Endothelial cell (in vitro differentiated cells): ENCODE measurements around the gene CRK. TPM values are rescaled to one million over a fixed set of nuclear protein-coding genes. Genes with fewer than 3 reads are reported as not detected.
"Not testable (repeated sequence)": the region's sequence is repeated elsewhere in the genome, so short reads cannot be mapped to it uniquely, and the experiment has no call there.

Source experiments
- DNase-seq: peaks from one replicate; pipeline ENCODE4 v3.0.0; 2021; ENCODE audit warnings: low spot score
- H3K27ac Mint-ChIP-seq: one replicate; pipeline ENCODE4 v1.8.0; 2021; ENCODE audit warnings: mixed read lengths, inconsistent platforms; ENCODE audit not compliant: unreplicated experiment
- H3K27me3 Mint-ChIP-seq: one replicate; pipeline ENCODE4 v1.8.0; 2021; ENCODE audit warnings: mild to moderate bottlenecking, moderate library complexity, mixed read lengths, inconsistent platforms; ENCODE audit not compliant: unreplicated experiment
- H3K36me3 Mint-ChIP-seq: one replicate; pipeline ENCODE4 v1.8.0; 2021; ENCODE audit warnings: mild to moderate bottlenecking, low read depth, mixed read lengths, inconsistent platforms; ENCODE audit not compliant: unreplicated experiment
- H3K4me1 Mint-ChIP-seq: one replicate; pipeline ENCODE4 v1.8.0; 2021; ENCODE audit warnings: mild to moderate bottlenecking, mixed read lengths, inconsistent platforms; ENCODE audit not compliant: unreplicated experiment
- H3K4me3 Mint-ChIP-seq: one replicate; pipeline ENCODE4 v1.8.0; 2021; ENCODE audit warnings: mild to moderate bottlenecking, mixed read lengths, inconsistent platforms; ENCODE audit not compliant: unreplicated experiment
- H3K9me3 Mint-ChIP-seq: one replicate; pipeline ENCODE4 v1.8.0; 2021; ENCODE audit warnings: mixed read lengths, inconsistent platforms; ENCODE audit not compliant: unreplicated experiment
- total RNA-seq: library from RNA; stranded (reverse); fragmentation: NEBNext Ultra II Directional; extraction: Animal tissue kit (Norgen Biotek cat#: 25700); gene quantifications from one replicate; pipeline ENCODE4 v1.2.1, GENCODE V29; 2021; ENCODE audit not compliant: unreplicated experiment
- TF ChIP-seq, protein P1 (sequence below): fragments of 200-600 bp; sonication (generic); IDR thresholded peaks from one replicate; pipeline ENCODE4 v1.5.0; 2021; ENCODE audit warnings: antibody characterized with exemption; ENCODE audit not compliant: unreplicated experiment

CRK gene
- total RNA-seq, 1 donor from 2014 or later, result 119 TPM

DNA sequence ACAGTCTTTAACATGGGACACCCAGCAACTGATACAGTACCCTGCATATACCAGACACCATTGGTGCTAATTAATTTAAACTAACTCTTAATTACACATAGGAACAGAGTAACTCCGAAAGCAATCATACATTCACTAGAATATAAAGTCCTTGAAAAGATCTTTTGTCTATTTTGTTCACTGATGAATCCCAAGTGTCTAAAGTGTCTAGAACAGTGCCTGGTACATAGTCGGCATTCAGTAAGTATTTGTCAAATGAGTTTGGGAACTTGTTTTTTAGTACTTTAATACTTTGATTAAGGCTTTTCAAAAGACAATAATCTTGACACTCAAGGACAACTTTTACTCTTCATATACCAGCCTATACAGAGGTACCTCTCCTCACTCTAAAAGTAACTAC is 69.8 kb downstream of the CRK start:
- no peak for DNase-seq
- Mint-ChIP-seq H3K27me3 (no peaks in the 10 kb centered on the region), H3K27ac (no peak overlapping the region), H3K4me1 (peaks cover 13% of the 10 kb centered on the region), H3K4me3 (no peak overlapping the region), H3K36me3 (no peaks in the 10 kb centered on the region), H3K9me3 (no peaks in the 10 kb centered on the region)
- TF ChIP-seq, protein P1, sequence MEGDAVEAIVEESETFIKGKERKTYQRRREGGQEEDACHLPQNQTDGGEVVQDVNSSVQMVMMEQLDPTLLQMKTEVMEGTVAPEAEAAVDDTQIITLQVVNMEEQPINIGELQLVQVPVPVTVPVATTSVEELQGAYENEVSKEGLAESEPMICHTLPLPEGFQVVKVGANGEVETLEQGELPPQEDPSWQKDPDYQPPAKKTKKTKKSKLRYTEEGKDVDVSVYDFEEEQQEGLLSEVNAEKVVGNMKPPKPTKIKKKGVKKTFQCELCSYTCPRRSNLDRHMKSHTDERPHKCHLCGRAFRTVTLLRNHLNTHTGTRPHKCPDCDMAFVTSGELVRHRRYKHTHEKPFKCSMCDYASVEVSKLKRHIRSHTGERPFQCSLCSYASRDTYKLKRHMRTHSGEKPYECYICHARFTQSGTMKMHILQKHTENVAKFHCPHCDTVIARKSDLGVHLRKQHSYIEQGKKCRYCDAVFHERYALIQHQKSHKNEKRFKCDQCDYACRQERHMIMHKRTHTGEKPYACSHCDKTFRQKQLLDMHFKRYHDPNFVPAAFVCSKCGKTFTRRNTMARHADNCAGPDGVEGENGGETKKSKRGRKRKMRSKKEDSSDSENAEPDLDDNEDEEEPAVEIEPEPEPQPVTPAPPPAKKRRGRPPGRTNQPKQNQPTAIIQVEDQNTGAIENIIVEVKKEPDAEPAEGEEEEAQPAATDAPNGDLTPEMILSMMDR, result no peak

DNA sequence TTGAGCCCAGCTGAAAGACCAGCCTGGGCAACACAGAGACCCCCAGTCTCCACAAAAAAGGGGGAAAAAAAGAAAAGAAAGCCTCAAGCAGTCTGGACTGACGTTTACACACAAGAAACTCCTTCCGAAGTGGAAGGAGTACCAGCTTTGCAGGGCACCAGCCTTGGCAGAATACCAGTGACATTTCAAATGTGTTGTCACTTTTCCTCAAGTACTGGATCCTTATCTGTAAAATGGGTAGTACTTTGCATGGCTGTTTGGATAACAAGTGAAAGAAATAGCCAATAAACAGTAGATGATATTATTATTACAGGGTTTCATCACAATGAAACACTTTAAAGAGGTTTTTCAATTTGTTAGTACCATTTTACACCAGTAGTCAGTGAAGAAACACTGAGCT is 70.2 kb downstream of the CRK start:
- Mint-ChIP-seq H3K36me3 (no peaks in the 10 kb centered on the region), H3K27ac (no peak overlapping the region), H3K4me1 (peaks cover 13% of the 10 kb centered on the region)

DNA sequence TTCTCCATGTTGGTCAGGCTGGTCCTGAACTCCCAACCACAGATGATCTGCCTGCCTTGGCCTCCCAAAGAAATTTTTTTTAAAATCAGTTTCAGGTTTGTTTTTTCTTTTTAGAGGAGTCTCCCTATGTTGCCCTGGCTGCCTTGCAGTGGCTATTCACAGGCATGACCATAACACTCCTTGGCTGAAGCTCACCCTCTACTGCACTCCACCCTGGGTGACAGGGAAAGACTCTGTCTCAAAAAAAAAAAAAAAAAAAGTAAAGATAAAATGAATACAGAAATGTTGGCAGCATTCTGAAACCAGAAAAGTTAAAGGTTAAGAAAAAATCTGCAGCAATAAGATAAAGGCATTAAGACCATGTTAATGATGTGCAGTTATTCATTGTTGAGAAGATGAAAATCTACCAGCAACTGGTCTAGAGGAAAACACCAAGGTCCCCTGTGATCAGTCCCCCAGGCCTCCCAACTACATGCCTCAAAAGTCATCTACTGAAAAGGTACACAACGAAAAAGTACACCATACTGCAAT is 71.1 kb downstream of the CRK start:
- TF ChIP-seq, protein P1, result no peak
- no peak overlapping the region for H3K4me3 Mint-ChIP-seq
- peaks cover 15% of the 10 kb centered on the region for H3K4me1 Mint-ChIP-seq
- no peaks in the 10 kb centered on the region for H3K36me3 Mint-ChIP-seq
- no peaks in the 10 kb centered on the region for H3K27me3 Mint-ChIP-seq
- H3K27ac Mint-ChIP-seq, result no peak overlapping the region
- no peak for DNase-seq
- H3K9me3 Mint-ChIP-seq, result no peaks in the 10 kb centered on the region

More for the DNA sequence above, 70.2 kb downstream of the CRK start:
- Mint-ChIP-seq H3K4me3 (no peak overlapping the region), H3K27me3 (no peaks in the 10 kb centered on the region), H3K9me3 (no peaks in the 10 kb centered on the region)
- DNase-seq, result no peak
- TF ChIP-seq, protein P1, result no peak

DNA sequence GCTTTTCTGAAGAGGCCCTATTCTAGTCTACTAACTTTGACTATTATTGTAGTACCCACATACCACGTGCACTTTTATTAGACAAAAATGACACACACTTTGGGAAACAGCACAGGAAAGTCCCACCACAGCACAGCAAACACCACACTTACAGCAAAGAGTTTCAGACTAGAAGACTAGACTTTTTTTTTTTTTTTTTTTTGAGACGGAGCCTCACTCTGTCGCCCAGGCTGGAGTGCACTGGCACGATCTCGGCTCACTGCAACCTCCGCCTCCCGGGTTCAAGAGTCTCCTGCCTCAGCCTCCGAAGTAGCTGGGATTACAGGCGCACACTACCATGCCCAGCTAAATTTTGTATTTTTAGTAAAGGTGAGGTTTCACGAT is 76.1 kb downstream of the CRK start:
- H3K4me3 Mint-ChIP-seq, result no peak overlapping the region
- no peaks in the 10 kb centered on the region for H3K36me3 Mint-ChIP-seq
- H3K27ac Mint-ChIP-seq, result peak overlapping the region; percentile 43
- no peaks in the 10 kb centered on the region for H3K27me3 Mint-ChIP-seq
- peaks cover 39% of the 10 kb centered on the region for H3K4me1 Mint-ChIP-seq
- TF ChIP-seq, protein P1, result no peak
- no peaks in the 10 kb centered on the region for H3K9me3 Mint-ChIP-seq
- no peak for DNase-seq

DNA sequence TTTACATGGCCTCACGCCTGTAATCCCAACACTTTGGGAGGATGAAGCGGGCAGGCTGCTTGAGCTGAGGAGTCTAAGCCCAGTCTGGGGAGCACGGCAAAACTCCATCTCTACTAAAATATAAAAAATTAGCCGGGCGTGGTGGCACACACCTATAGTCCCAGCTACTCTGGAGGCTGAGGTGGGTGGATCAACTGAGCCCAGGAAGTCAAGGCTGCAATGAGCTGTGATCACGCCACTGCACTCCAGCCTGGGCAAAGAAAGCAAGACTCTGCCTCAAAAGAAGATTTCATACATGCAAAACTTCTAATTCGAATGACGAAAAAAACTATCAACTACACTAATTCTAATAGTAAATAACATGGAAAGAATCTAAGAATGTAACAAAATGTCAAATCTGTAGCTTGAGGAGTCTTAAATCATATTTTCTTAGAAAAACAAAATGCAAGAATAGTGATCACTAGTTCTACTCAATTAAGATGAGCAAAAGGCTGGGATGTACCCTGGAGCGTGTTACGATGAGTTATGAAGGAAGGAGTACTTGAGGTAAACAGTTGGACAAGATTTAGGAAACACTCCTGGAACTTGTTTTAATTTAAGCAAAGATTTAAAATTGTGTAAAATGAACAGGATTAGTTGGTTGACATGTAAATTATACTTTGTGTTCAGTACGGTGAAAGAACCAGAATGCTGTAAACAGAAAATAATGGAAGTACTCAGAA is 76.7 kb downstream of the CRK start:
- Mint-ChIP-seq H3K4me1 (peaks cover 40% of the 10 kb centered on the region), H3K27me3 (no peaks in the 10 kb centered on the region)

DNA sequence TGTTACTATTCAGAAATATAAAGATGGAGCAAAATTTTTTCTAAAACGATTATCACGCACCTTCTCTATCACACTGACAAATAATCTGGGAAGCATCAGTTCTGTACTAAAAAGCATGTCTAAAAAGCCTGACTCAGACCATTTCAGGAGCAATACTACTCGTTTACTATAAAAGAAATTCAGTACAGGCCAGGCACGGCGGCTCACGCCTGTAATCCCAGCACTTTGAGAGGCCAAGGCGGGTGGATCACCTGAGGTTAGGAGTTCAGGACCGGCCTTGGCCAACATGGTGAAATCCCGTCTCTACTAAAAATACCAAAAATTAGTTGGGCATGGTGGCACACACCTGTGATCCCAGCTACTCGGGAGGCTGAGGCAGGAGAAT is 77.6 kb downstream of the CRK start:
- not testable (repeated sequence) for H3K27ac Mint-ChIP-seq
- H3K4me3 Mint-ChIP-seq, result peak overlapping the region; percentile 60

More for the DNA sequence above, 76.7 kb downstream of the CRK start:
- Mint-ChIP-seq H3K4me3 (no peak overlapping the region), H3K27ac (peak overlapping the region; percentile 43), H3K9me3 (no peaks in the 10 kb centered on the region), H3K36me3 (no peaks in the 10 kb centered on the region)
- TF ChIP-seq, protein P1, result no peak
- DNase-seq, result no peak

More for the DNA sequence above, 77.6 kb downstream of the CRK start:
- H3K27me3 Mint-ChIP-seq, H3K36me3 Mint-ChIP-seq, DNase-seq, H3K9me3 Mint-ChIP-seq: not testable (repeated sequence)
- peaks cover 40% of the 10 kb centered on the region for H3K4me1 Mint-ChIP-seq
